ENCODE data around the gene IRS2.

DNA sequence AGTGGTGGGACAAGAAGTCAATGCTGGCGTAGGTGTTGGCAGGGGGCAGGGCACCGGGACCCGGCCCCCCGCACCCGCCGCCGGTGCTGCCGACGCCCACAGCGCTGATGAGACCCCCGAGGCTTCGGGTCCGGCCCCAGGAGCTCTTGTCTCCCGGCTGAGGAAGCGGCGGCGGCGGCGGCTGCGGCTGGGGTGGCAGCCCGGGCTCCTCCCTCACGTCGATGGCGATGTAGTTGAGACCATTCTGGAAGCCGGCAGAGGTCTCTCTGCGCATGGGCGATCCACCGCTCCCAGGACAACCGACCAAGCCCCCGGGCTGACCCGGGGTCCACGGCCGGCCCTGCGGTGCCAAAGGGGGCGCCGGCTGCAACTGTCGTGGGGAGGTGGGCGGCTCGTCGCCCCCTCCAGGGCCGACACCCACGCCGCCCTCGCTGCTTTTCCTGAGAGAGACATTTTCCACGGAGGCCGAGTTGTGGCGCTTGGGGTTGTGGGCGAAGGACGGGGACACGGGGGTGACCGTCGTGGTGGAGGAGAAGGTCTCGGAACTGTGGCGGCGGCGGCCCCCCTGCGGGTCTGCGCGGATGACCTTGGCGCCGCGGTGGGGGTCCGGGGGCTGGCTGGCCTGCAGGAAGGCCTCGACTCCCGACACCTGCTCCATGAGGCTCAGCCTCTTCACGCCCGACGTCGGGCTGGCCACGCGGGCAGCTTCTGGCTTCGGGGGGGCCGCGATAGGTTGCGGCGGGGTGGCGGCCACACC, 4.1 kb downstream of the IRS2 start:
- TF ChIP-seq, protein P1, sequence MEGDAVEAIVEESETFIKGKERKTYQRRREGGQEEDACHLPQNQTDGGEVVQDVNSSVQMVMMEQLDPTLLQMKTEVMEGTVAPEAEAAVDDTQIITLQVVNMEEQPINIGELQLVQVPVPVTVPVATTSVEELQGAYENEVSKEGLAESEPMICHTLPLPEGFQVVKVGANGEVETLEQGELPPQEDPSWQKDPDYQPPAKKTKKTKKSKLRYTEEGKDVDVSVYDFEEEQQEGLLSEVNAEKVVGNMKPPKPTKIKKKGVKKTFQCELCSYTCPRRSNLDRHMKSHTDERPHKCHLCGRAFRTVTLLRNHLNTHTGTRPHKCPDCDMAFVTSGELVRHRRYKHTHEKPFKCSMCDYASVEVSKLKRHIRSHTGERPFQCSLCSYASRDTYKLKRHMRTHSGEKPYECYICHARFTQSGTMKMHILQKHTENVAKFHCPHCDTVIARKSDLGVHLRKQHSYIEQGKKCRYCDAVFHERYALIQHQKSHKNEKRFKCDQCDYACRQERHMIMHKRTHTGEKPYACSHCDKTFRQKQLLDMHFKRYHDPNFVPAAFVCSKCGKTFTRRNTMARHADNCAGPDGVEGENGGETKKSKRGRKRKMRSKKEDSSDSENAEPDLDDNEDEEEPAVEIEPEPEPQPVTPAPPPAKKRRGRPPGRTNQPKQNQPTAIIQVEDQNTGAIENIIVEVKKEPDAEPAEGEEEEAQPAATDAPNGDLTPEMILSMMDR (IDR thresholded peaks at IDR 0.05), result no peak
- no peak for TF ChIP-seq RAD21 (IDR thresholded peaks at IDR 0.05; ENCODE audit: low read length)
- TF ChIP-seq, protein P2, sequence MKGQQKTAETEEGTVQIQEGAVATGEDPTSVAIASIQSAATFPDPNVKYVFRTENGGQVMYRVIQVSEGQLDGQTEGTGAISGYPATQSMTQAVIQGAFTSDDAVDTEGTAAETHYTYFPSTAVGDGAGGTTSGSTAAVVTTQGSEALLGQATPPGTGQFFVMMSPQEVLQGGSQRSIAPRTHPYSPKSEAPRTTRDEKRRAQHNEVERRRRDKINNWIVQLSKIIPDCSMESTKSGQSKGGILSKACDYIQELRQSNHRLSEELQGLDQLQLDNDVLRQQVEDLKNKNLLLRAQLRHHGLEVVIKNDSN (IDR thresholded peaks at IDR 0.05; ENCODE audit: borderline replicate concordance, low read depth), result no peak
- no peak for TF ChIP-seq POLR2AphosphoS5 (IDR thresholded peaks at IDR 0.05; ENCODE audit: low read depth, low read length)
- TF ChIP-seq, protein P3, sequence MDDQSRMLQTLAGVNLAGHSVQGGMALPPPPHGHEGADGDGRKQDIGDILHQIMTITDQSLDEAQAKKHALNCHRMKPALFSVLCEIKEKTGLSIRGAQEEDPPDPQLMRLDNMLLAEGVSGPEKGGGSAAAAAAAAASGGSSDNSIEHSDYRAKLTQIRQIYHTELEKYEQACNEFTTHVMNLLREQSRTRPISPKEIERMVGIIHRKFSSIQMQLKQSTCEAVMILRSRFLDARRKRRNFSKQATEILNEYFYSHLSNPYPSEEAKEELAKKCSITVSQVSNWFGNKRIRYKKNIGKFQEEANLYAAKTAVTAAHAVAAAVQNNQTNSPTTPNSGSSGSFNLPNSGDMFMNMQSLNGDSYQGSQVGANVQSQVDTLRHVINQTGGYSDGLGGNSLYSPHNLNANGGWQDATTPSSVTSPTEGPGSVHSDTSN (IDR thresholded peaks at IDR 0.05), result no peak
- no peak for TF ChIP-seq TAF1 (IDR thresholded peaks at IDR 0.05; ENCODE audit: borderline replicate concordance, low read depth, low read length)
- no peak for TF ChIP-seq GABPA (IDR thresholded peaks at IDR 0.05; ENCODE audit: low read depth)
- TF ChIP-seq MXI1 (IDR thresholded peaks at IDR 0.05; ENCODE audit: low read depth, low read length), result no peak
- no peak for TF ChIP-seq EP300 (IDR thresholded peaks at IDR 0.05; ENCODE audit: borderline replicate concordance in 1 of 2, low read depth in 1 of 2, low read length in 1 of 2)

All from SK-N-SH (cell line).